Astrocyte of the spinal cord (primary cell): Measurements from ENCODE around the gene GRID1.

ENCODE experiments used
- DNase-seq: peaks from one replicate; pipeline ENCODE4 v3.0.0; 2011; ENCODE audit warnings: low read depth, low spot score
- H3K4me3 ChIP-seq: 2 replicates; pipeline ENCODE4 v1.5.1; 2011; ENCODE audit warnings: low read depth, mild to moderate bottlenecking, low read length, moderate library complexity
- in situ Hi-C: cut with HindIII; loops from 2 replicates; pipeline ENCODE4 v1.10.0; 2017; ENCODE audit warnings: low sequenced_read_pairs
- TF ChIP-seq, protein P1 (sequence below): IDR thresholded peaks from 2 replicates; pipeline ENCODE4 v1.5.1; 2012; ENCODE audit warnings: low read depth, mild to moderate bottlenecking, low read length, inconsistent platforms

GRID1 gene

DNA sequence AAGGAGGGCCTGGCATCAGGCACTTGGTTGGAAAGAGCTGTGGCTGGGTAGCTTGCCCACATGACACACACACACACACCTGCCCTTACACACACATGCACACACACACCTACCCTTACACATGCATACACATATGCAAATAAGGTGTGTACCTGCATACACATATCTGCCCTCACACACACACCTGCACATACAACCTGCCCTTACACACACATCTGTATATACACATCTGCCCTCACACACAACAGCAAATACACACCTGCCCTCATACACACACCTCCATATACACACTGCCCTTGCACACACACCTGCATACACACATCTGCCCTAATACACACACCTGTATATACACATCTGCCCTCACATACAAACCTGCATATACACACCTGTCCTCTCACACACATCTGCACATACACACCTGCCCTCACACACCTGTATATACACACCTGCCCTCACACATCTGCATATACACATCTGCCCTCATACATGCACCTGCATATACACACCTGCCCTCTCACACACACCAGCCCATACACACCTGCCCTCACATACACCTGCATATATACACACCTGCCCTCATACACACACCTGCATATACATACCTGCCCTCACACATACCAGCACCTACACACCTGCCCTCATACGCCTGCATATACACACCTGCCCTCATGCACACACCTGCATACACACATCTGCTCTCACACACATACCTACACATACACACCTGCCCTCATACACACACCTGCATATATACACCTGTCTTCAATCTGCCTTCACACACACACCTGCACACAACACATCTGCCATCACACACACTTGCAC is 82.9 kb downstream of the GRID1 start:
- no peak for DNase-seq

DNA sequence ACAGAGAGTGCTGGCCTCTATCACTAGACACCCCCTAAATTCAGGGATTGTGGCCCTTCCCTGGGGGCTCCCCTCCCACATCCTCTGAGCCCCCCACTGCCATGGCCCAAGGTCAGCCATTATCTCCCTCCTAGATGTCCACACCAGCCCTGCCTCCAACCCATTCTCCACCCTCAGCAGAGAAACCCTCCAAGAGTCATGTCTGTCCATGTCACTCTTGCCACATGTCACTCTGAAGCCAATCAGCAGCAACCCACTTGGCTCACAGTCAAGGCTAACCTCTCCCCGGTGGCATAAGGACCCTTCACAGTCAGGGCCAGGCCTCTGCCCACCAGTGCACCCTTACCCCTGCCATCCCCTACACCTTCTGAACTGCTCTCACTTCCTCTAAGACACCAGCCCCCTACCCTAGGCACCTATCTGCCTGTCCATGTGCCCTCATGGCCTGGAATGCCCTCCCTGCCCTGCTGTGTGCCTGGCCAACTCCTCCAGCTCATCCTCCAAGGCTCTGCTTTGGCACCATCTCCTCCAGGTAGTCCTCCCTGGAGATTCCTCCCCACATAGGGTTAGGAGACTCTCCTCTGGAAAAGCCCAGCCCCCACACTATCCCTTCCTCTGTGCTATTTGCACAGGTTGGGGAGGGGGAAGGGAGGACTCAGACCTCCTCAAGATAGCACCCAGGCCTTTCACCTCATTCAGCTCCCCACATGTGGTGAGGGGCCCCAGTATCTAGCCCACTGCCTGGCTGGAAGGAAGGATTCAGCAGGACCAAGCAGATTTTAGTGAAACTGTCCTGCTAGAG is 83.7 kb downstream of the GRID1 start:
- in situ Hi-C loops = no loop called here
- H3K4me3 ChIP-seq = no peak overlapping the region
- DNase-seq = no peak
- TF ChIP-seq, protein P1, sequence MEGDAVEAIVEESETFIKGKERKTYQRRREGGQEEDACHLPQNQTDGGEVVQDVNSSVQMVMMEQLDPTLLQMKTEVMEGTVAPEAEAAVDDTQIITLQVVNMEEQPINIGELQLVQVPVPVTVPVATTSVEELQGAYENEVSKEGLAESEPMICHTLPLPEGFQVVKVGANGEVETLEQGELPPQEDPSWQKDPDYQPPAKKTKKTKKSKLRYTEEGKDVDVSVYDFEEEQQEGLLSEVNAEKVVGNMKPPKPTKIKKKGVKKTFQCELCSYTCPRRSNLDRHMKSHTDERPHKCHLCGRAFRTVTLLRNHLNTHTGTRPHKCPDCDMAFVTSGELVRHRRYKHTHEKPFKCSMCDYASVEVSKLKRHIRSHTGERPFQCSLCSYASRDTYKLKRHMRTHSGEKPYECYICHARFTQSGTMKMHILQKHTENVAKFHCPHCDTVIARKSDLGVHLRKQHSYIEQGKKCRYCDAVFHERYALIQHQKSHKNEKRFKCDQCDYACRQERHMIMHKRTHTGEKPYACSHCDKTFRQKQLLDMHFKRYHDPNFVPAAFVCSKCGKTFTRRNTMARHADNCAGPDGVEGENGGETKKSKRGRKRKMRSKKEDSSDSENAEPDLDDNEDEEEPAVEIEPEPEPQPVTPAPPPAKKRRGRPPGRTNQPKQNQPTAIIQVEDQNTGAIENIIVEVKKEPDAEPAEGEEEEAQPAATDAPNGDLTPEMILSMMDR = no peak

More for the DNA sequence above, 82.9 kb downstream of the GRID1 start:
- TF ChIP-seq, protein P1 = no peak
- no peak overlapping the region for H3K4me3 ChIP-seq
- in situ Hi-C loops = no loop called here

DNA sequence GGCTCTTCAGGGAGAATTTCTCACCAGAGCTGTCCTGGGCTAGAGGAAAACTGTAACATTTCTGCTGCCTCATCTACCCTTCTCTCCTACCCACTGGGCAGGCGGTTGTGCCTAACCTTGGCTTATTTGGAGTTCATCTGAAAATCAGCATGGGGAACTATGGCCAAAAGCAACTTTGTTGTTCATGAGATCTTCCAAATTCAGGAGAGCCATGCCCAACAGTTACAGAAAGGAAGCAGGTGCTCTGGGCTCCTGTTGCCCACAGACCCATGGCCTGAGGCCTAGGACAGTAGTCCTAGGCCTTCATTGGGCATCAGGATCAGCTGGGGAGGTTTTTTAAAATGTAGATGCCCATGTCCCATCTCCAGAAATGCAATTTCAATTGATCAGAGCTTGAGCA is 85.2 kb downstream of the GRID1 start:
- TF ChIP-seq, protein P1 = no peak
- no peak overlapping the region for H3K4me3 ChIP-seq
- DNase-seq = no peak
- in situ Hi-C loops = no loop called here

DNA sequence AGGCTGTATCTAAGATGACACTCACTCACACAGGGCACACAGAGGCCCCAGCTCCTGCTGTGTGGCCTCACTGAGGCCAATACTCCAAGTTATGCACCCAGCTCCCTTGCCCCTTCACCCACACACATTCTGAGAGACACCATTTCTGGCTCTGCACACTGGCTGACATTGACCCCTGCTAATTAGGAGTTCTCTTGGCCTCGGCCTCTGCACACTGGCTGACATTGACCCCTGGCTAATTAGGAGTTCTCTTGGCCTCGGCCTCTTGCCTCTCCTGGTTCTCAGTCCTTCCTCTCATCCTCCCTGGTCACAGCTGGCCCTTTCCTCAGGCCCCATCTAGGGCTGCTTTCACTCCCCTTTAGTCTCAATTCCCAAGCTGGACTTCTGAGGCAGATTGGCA is 97.3 kb downstream of the GRID1 start:
- DNase-seq = no peak
- no peak overlapping the region for H3K4me3 ChIP-seq
- TF ChIP-seq, protein P1 = no peak
- in situ Hi-C loops = no loop called here

DNA sequence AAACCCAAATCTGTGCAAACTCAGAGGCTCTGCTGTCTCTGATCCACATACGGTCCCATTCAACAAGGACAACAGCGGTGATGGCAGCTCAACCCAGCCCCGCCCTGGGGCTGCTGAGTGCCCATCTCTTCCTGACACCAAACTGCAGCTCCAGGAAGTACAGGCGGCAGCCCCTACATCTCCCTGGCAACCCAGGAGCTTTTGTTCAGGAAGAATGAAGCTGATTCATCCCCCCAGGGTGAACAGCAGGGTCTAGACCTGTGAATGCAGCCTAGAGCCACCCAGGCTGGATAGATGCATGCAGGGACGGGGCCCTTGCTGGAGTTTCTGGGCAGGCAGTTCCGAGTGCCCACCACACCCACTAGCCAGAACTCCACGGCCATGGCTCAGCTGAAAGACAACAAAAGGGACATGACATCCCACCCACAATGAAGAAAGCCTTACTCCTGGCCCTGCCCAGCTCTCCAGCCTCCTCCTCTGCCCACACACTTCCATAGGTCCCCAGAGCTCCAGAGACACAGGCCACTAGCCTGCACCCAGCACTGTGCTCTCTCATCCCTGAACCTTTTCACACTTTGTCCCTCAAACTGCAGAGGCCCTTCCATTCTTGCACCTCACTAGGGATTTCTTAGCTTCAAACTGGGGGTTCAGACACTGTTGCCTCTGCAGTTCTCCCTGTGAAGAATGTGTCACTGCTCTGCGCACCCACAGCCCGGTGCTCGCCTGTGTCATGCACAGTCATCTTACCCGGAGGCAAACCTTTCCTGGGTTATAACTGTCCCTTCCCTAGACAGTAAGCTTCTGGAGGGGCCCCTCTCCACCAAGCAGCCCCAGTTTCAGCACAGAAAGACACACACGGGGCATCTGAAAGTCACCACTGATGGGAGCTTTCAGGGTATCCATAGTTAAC is 99.1 kb downstream of the GRID1 start:
- no peak overlapping the region for H3K4me3 ChIP-seq
- DNase-seq = no peak
- in situ Hi-C loops = no loop called here
- TF ChIP-seq, protein P1 = no peak
